GM18526 (cell line): ENCODE data around the gene FOXE1.

Experiments used
- POLR2A ChIP-seq: IDR thresholded peaks from 3 replicates; pipeline ENCODE4 v1.6.1; 2011; ENCODE audit not compliant: insufficient read length; ENCODE audit errors: extremely low read depth

The FOXE1 gene

GRCh38 chr9:97840521-97840920 is 12.5 kb upstream of the FOXE1 start:
- no peak for TF ChIP-seq POLR2A

GRCh38 chr9:97842960-97843359 is 10.1 kb upstream of the FOXE1 start:
- TF ChIP-seq POLR2A = no peak

- no peak for TF ChIP-seq POLR2A
These were observed 7.9 kb upstream of the FOXE1 start for GRCh38 chr9:97845130-97845529.

- no peak for TF ChIP-seq POLR2A
These were observed 7.3 kb upstream of the FOXE1 start for GRCh38 chr9:97845763-97846162.

GRCh38 chr9:97846347-97846746 is 6.7 kb upstream of the FOXE1 start:
- TF ChIP-seq POLR2A = no peak

- no peak for TF ChIP-seq POLR2A
These were observed 5.4 kb upstream of the FOXE1 start for GRCh38 chr9:97847474-97848214.

- TF ChIP-seq POLR2A = no peak
These were observed 4.9 kb upstream of the FOXE1 start for GRCh38 chr9:97848215-97848479.

- no peak for TF ChIP-seq POLR2A
These were observed 4.4 kb upstream of the FOXE1 start for GRCh38 chr9:97848480-97849237.

- no peak for TF ChIP-seq POLR2A
These were observed 3.0 kb upstream of the FOXE1 start for GRCh38 chr9:97849980-97850379.

GRCh38 chr9:97850746-97851445 is 2.1 kb upstream of the FOXE1 start:
- no peak for TF ChIP-seq POLR2A

GRCh38 chr9:97851446-97851883 is 1.6 kb upstream of the FOXE1 start:
- TF ChIP-seq POLR2A = no peak

GRCh38 chr9:97852001-97852398 is 1.0 kb upstream of the FOXE1 start:
- no peak for TF ChIP-seq POLR2A

- no peak for TF ChIP-seq POLR2A
These were observed 499 bp upstream of the FOXE1 start for GRCh38 chr9:97852399-97853055.

- no peak for TF ChIP-seq POLR2A
These were observed 1.0 kb downstream of the FOXE1 start for GRCh38 chr9:97853844-97854695.
